Loucy (cell line): ENCODE data around the gene DAGLA.

Experiments
- H2AFZ ChIP-seq: fragments of 200-600 bp; sonication (generic); 2 replicates; pipeline ENCODE4 v1.6.0; 2016; ENCODE audit warnings: antibody characterized with exemption, mild to moderate bottlenecking, low read length, moderate library complexity
- H3F3A ChIP-seq: fragments of 200-600 bp; 2 replicates; pipeline ENCODE4 v1.6.0; 2016; ENCODE audit warnings: antibody characterized with exemption, low read depth, mild to moderate bottlenecking
- H3K27me3 ChIP-seq: fragments of 200-600 bp; sonication (generic); 2 replicates; pipeline ENCODE4 v1.6.1; 2014; ENCODE audit warnings: low read length, mild to moderate bottlenecking; ENCODE audit not compliant: insufficient read depth, poor library complexity, severe bottlenecking
- H3K36me3 ChIP-seq: fragments of 200-600 bp; sonication (generic); 2 replicates; pipeline ENCODE4 v1.6.1; 2016; ENCODE audit warnings: low read length; ENCODE audit not compliant: insufficient read depth
- H3K4me1 ChIP-seq: fragments of 200-600 bp; sonication (generic); 2 replicates; pipeline ENCODE4 v1.5.1; 2014; ENCODE audit warnings: low read length, mild to moderate bottlenecking; ENCODE audit not compliant: insufficient read depth, poor library complexity, severe bottlenecking
- H3K4me2 ChIP-seq: fragments of 200-600 bp; sonication (generic); 2 replicates; pipeline ENCODE4 v1.6.0; 2014; ENCODE audit warnings: antibody characterized with exemption, low read length, low read depth, mild to moderate bottlenecking; ENCODE audit not compliant: poor library complexity, severe bottlenecking
- H3K4me3 ChIP-seq: fragments of 200-600 bp; sonication (generic); 2 replicates; pipeline ENCODE4 v1.5.1; 2014; ENCODE audit warnings: low read length, mild to moderate bottlenecking, mixed read lengths; ENCODE audit not compliant: poor library complexity, severe bottlenecking
- H3K79me2 ChIP-seq: fragments of 200-600 bp; sonication (generic); 2 replicates; pipeline ENCODE4 v1.6.1; 2014; ENCODE audit warnings: low read length; ENCODE audit not compliant: insufficient read depth
- H3K9ac ChIP-seq: fragments of 200-600 bp; sonication (generic); 2 replicates; pipeline ENCODE4 v1.6.0; 2014; ENCODE audit warnings: mild to moderate bottlenecking, low read depth, low read length, moderate library complexity; ENCODE audit not compliant: poor library complexity, severe bottlenecking
- H3K9me2 ChIP-seq: fragments of 200-600 bp; sonication (generic); replicated peaks from 2 replicates; pipeline ENCODE4 v1.6.1; 2016; ENCODE audit warnings: low read depth, low read length, mixed read lengths
- H3K9me3 ChIP-seq: fragments of 200-600 bp; sonication (generic); 2 replicates; pipeline ENCODE4 v1.6.1; 2014; ENCODE audit warnings: mild to moderate bottlenecking, antibody characterized with exemption, low read length, low read depth; ENCODE audit not compliant: insufficient read depth
- H4K20me1 ChIP-seq: fragments of 200-600 bp; sonication (generic); 2 replicates; pipeline ENCODE4 v1.6.0; 2014; ENCODE audit warnings: antibody characterized with exemption, low read length, mild to moderate bottlenecking; ENCODE audit not compliant: insufficient read depth, poor library complexity, severe bottlenecking
- EZH2phosphoT487 ChIP-seq: fragments of 200-600 bp; IDR thresholded peaks from 2 replicates; pipeline ENCODE4 v1.6.1; 2018; ENCODE audit warnings: antibody characterized with exemption, mild to moderate bottlenecking, moderate library complexity, borderline replicate concordance
- TF ChIP-seq, protein P1 (sequence below): fragments of 200-600 bp; sonication (generic); conservative IDR thresholded peaks from 2 replicates; pipeline ENCODE4 v1.5.1; 2014; ENCODE audit warnings: mild to moderate bottlenecking, antibody characterized with exemption, low read length

The DAGLA gene

DNA sequence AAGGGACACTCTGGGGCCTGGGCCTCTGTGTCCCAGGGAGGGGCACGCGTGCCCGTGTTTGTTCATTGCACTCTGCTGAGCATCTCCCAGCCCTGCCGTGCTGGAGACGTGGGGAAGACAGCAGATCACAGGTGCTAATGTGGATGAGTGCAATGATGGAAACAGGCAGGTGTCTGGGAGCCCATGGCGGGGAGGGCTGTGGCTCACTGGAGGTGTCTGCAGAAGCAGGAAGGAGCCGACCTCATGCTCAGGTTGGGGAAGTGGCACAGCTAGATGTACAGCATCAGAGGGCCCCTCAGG lies 104.3 kb downstream of the DAGLA start:
- H3K4me2 ChIP-seq, result no peak overlapping the region
- no peaks in the 10 kb centered on the region for H3K27me3 ChIP-seq
- no peak overlapping the region for H2AFZ ChIP-seq
- H3K9me2 ChIP-seq, result no peaks in the 10 kb centered on the region
- no peaks in the 10 kb centered on the region for H3K4me1 ChIP-seq
- H3K36me3 ChIP-seq, result peaks cover 8% of the 10 kb centered on the region; the same call in 1 of the 2 replicates
- H3K4me3 ChIP-seq, result no peak overlapping the region
- H3K79me2 ChIP-seq, result peaks cover 12% of the 10 kb centered on the region; the same call in 1 of the 2 replicates
- H3K9ac ChIP-seq, result no peak overlapping the region
- no peaks in the 10 kb centered on the region for H3F3A ChIP-seq
- TF ChIP-seq EZH2phosphoT487, result no peak
- TF ChIP-seq, protein P1, sequence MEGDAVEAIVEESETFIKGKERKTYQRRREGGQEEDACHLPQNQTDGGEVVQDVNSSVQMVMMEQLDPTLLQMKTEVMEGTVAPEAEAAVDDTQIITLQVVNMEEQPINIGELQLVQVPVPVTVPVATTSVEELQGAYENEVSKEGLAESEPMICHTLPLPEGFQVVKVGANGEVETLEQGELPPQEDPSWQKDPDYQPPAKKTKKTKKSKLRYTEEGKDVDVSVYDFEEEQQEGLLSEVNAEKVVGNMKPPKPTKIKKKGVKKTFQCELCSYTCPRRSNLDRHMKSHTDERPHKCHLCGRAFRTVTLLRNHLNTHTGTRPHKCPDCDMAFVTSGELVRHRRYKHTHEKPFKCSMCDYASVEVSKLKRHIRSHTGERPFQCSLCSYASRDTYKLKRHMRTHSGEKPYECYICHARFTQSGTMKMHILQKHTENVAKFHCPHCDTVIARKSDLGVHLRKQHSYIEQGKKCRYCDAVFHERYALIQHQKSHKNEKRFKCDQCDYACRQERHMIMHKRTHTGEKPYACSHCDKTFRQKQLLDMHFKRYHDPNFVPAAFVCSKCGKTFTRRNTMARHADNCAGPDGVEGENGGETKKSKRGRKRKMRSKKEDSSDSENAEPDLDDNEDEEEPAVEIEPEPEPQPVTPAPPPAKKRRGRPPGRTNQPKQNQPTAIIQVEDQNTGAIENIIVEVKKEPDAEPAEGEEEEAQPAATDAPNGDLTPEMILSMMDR, result no peak
- H4K20me1 ChIP-seq, result peaks cover 7% of the 10 kb centered on the region
- no peaks in the 10 kb centered on the region for H3K9me3 ChIP-seq

DNA sequence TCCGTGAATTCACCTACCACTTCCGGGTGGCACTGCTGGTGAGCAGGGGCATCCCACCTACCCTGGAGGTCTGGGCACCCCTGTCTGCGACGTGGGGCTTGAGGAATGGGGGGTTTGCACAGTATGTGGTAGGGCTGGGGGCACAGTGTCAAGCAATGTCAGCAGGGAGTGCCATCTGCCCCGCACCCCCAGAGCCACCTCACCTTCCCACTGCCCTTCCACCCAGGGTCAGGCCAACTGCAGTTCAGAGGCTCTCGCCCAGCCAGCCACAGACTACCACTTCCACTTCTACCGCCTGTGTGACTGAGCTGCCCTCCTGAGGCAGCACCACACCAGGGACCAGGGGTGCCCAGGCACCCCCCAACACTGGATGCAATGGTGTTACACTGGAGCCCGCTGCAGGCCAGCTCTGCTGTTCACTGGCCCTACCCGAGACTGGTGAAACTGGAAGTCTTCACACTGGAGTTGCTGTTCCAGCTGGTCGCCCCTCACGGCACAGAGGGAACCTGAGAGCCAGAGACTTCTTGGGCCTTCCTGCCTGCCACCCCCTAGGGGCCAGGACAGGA lies 105.7 kb downstream of the DAGLA start:
- H3K36me3 ChIP-seq, result peaks cover 13% of the 10 kb centered on the region; the same call in 1 of the 2 replicates
- H4K20me1 ChIP-seq, result peaks cover 7% of the 10 kb centered on the region
- no peaks in the 10 kb centered on the region for H3K9me2 ChIP-seq
- peaks cover 27% of the 10 kb centered on the region; the same call in 1 of the 2 replicates for H3K79me2 ChIP-seq
- H2AFZ ChIP-seq, result no peak overlapping the region
- H3K4me1 ChIP-seq, result no peaks in the 10 kb centered on the region
- no peaks in the 10 kb centered on the region for H3F3A ChIP-seq
- no peak overlapping the region for H3K4me3 ChIP-seq
- no peaks in the 10 kb centered on the region for H3K9me3 ChIP-seq
- H3K27me3 ChIP-seq, result no peaks in the 10 kb centered on the region
- no peak overlapping the region for H3K9ac ChIP-seq
- TF ChIP-seq, protein P1, result no peak
- no peak for TF ChIP-seq EZH2phosphoT487
- no peak overlapping the region for H3K4me2 ChIP-seq

DNA sequence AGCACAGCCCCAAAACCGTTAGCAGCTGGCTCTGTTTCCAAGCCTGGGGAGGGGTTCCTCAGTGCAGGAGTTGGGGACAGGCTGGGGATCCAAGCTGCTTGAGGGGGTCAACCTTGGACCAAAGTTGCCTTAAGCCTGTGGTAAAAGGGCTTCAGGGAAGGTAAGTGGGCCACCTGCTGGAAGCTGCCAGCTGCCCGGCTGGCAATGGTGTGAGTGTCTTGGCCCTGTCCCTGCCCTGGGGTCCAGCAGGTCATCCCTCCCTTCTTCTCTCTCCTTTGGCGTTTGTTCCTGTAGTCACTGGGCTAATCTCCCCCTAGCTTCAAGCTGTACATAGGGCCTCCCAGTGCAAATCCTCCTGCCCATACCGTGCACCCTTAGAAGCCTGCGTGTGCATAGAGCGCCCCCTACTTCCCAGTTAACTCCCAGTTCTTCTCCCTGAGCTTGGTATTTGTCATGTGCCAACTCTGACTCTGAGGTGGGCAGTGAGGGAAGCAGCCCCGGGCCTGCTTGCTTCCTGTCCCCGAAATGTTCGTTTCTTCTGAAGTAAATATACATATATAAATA lies 107.8 kb downstream of the DAGLA start:
- Histone ChIP-seq H2AFZ (no peak overlapping the region), H3K79me2 (peaks cover 44% of the 10 kb centered on the region), H3K4me2 (peak overlapping the region; percentile 44), H3K36me3 (peaks cover 13% of the 10 kb centered on the region; the same call in 1 of the 2 replicates), H3K4me3 (no peak overlapping the region), H3K9me3 (no peaks in the 10 kb centered on the region), H3K9me2 (no peaks in the 10 kb centered on the region), H3F3A (no peaks in the 10 kb centered on the region), H3K9ac (no peak overlapping the region), H3K4me1 (peaks cover 6% of the 10 kb centered on the region), H3K27me3 (no peaks in the 10 kb centered on the region), H4K20me1 (peaks cover 14% of the 10 kb centered on the region)
- TF ChIP-seq, protein P1, result peak; percentile 83
- no peak for TF ChIP-seq EZH2phosphoT487
